ENCODE data around the gene WWP2. TPM values are rescaled to one million over a fixed set of nuclear protein-coding genes. Genes with fewer than 3 reads are reported as not detected.
"Not testable (repeated sequence)": the region's sequence is repeated elsewhere in the genome, so short reads cannot be mapped to it uniquely, and the experiment has no call there.

The WWP2 gene
- total RNA-seq, 1 donor from 2014 or later = 40.7 TPM

DNA sequence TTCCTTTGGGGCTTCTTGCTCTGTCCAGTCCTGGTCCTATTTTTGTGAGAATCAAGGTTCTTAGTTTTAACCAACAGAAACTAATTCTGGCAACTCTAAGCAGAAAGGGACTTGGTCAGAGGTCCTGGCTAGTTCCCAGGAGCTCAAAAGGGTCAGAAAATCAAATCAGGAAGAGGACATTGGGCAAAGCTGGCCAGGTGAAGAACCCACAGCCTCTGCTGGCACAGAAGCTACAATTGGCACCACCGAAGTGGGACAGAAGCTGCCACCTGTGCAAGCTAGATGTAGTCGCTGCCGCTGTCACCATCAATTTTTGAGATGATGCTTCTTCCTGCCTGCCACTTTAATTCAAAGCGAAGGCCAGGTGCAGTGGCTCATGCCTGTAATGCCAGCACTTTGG, 207.5 kb downstream of the WWP2 start:
- H3K36me3 ChIP-seq (ENCODE audit: control insufficient read depth, insufficient read depth, low read length); H3K27me3 ChIP-seq (ENCODE audit: control insufficient read depth, insufficient read depth, low read length); DNase-seq (ENCODE audit: low read depth); H3K4me3 ChIP-seq (ENCODE audit: low read depth, low read length): not testable (repeated sequence)

DNA sequence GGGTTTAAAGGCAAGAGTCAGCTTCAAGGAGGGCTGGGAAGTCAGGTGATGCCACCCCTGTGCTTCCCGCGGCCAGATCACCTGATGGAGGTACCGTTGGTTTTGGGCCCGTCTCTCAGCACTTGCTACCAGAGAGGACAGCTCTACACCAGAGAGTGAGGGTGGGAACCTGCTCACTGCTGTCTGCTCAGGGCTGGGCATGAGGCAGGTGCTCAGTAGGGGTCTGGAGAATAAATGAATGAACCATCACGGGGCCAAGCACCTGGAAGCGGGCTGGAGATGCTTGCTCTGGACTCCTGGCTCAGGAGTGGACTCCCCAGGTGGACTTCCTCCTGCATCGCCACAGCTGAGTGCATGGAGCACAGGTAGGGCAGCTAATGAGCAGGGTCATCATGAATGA, 210.0 kb downstream of the WWP2 start:
- not testable (repeated sequence) for DNase-seq (ENCODE audit: low read depth)

DNA sequence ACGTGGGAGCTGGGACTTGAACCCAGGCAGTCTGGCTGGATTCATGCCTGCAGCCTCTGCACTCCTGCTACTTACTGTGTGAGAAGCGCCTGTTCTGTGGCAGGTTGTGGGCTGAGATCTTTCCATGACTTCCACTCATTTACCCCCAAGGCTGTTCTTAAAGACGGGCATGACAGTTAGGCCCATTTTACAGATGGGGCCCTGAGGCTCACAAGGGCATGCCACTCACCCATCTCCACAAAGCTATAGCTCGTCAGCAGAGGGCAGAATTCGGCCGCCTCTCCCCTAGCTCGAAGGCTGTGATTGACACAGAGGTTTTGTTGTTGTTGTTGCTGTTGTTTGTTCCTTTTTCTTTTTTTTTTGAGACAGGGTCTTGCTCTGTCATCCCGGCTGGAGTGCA, 210.8 kb downstream of the WWP2 start:
- H3K27me3 ChIP-seq (ENCODE audit: control insufficient read depth, insufficient read depth, low read length); DNase-seq (ENCODE audit: low read depth); H3K36me3 ChIP-seq (ENCODE audit: control insufficient read depth, insufficient read depth, low read length); H3K4me3 ChIP-seq (ENCODE audit: low read depth, low read length): not testable (repeated sequence)

More for the DNA sequence above, 210.0 kb downstream of the WWP2 start:
- not testable (repeated sequence) for H3K36me3 ChIP-seq (ENCODE audit: control insufficient read depth, insufficient read depth, low read length); H3K4me3 ChIP-seq (ENCODE audit: low read depth, low read length); H3K27me3 ChIP-seq (ENCODE audit: control insufficient read depth, insufficient read depth, low read length)

DNA sequence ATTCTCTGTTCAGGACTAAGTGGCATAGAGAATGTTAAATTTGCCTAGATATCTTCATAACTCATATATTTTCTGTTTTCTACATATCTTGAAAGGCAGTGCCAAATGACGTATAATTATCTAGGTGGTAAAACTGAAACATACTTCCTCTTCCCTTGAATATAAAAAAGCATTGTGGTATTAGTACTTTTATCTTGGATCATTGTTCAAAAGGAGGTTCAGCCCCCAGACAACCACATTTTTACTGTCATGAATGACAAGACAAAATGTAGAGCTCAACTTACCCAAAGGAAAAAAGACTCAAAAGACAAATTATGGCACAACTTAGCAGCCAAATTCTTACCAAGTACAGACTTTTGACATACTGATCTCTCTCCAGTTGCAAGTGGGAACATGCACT, 223.1 kb downstream of the WWP2 start:
- not testable (repeated sequence) for H3K4me3 ChIP-seq (ENCODE audit: low read depth, low read length); H3K36me3 ChIP-seq (ENCODE audit: control insufficient read depth, insufficient read depth, low read length); DNase-seq (ENCODE audit: low read depth); H3K27me3 ChIP-seq (ENCODE audit: control insufficient read depth, insufficient read depth, low read length)

Other genes with a start within 250 kb of the WWP2 start
- gene NFAT5, start 196.4 kb upstream of the WWP2 start, total RNA-seq = 20.3 and 29.1 TPM in 2 replicates
- 38.7 and 72.7 TPM in 2 replicates for gene NQO1, start 35.8 kb upstream of the WWP2 start, total RNA-seq
- 52.2 and 54.1 TPM in 2 replicates for gene NOB1, start 7.4 kb upstream of the WWP2 start, total RNA-seq
- gene CLEC18A, start 189.0 kb downstream of the WWP2 start, total RNA-seq = 11.6 and 18.9 TPM in 2 replicates

Data from kidney epithelial cell (primary cell).